ES-I3 (cell line): ENCODE measurements around the gene GMPPA.

Source experiments
- H3K36me3 ChIP-seq: 2 replicates; pipeline ENCODE4 v1.6.1; 2013; ENCODE audit warnings: mild to moderate bottlenecking, low read length, control low read depth, moderate library complexity; ENCODE audit not compliant: insufficient read depth
- H3K4me1 ChIP-seq: 2 replicates; pipeline ENCODE4 v1.6.1; 2013; ENCODE audit warnings: mild to moderate bottlenecking, control low read depth, low read length; ENCODE audit not compliant: insufficient read depth
- H3K9ac ChIP-seq: 2 replicates; pipeline ENCODE4 v1.6.1; 2013; ENCODE audit warnings: low read depth, mild to moderate bottlenecking, low read length, moderate library complexity
- H3K9me3 ChIP-seq: 2 replicates; pipeline ENCODE4 v1.6.1; 2013; ENCODE audit warnings: mild to moderate bottlenecking, low read length, moderate library complexity; ENCODE audit not compliant: control insufficient read depth, insufficient read depth

GMPPA gene

GRCh38 chr2:219498280-219499057 lies at the start of gene GMPPA:
GMPPA (plus strand) TSS chr2:219498891; CDS start chr2:219499976, 1,085 bp downstream.
- Histone ChIP-seq H3K9ac (peak within 1 kb of the TSS; percentile 91), H3K4me1 (peaks cover 34% of the 10 kb centered on the region), H3K9me3 (no peaks in the 10 kb centered on the region), H3K36me3 (no peaks in the 10 kb centered on the region; the same call in 1 of the 2 replicates)

GRCh38 chr2:219449609-219450008 lies 49.1 kb upstream of the GMPPA start:
- no peaks in the 10 kb centered on the region for H3K36me3 ChIP-seq
- peaks cover 32% of the 10 kb centered on the region for H3K4me1 ChIP-seq
- no peaks in the 10 kb centered on the region for H3K9me3 ChIP-seq
- no peak overlapping the region for H3K9ac ChIP-seq

GRCh38 chr2:219451661-219452360 lies 46.9 kb upstream of the GMPPA start:
- Histone ChIP-seq H3K36me3 (no peaks in the 10 kb centered on the region), H3K9ac (no peak overlapping the region), H3K4me1 (peaks cover 22% of the 10 kb centered on the region), H3K9me3 (no peaks in the 10 kb centered on the region)

GRCh38 chr2:219452361-219453317 lies 46.1 kb upstream of the GMPPA start:
- Histone ChIP-seq H3K4me1 (peaks cover 24% of the 10 kb centered on the region), H3K9me3 (no peaks in the 10 kb centered on the region), H3K9ac (no peak overlapping the region), H3K36me3 (no peaks in the 10 kb centered on the region)

- H3K9me3 ChIP-seq: no peaks in the 10 kb centered on the region
- no peaks in the 10 kb centered on the region for H3K36me3 ChIP-seq
- H3K4me1 ChIP-seq: peaks cover 37% of the 10 kb centered on the region
- H3K9ac ChIP-seq: no peak overlapping the region
Measured at GRCh38 chr2:219453671-219454590, 44.8 kb upstream of the GMPPA start.

- Histone ChIP-seq H3K9me3 (no peaks in the 10 kb centered on the region), H3K36me3 (no peaks in the 10 kb centered on the region), H3K4me1 (peaks cover 50% of the 10 kb centered on the region), H3K9ac (no peak overlapping the region)
Measured at GRCh38 chr2:219455581-219455980, 43.1 kb upstream of the GMPPA start.

GRCh38 chr2:219457784-219458369 lies 40.8 kb upstream of the GMPPA start:
- Histone ChIP-seq H3K9ac (no peak overlapping the region), H3K4me1 (peaks cover 51% of the 10 kb centered on the region), H3K36me3 (no peaks in the 10 kb centered on the region), H3K9me3 (no peaks in the 10 kb centered on the region)

GRCh38 chr2:219458996-219459395 lies 39.7 kb upstream of the GMPPA start:
- H3K4me1 ChIP-seq: peaks cover 40% of the 10 kb centered on the region
- no peaks in the 10 kb centered on the region for H3K9me3 ChIP-seq

GRCh38 chr2:219459460-219460311 lies 39.0 kb upstream of the GMPPA start:
- Histone ChIP-seq H3K4me1 (peaks cover 36% of the 10 kb centered on the region), H3K9ac (peak overlapping the region; percentile 8; the same call in 1 of the 2 replicates), H3K36me3 (no peaks in the 10 kb centered on the region; the same call in 1 of the 2 replicates), H3K9me3 (no peaks in the 10 kb centered on the region)

More at GRCh38 chr2:219458996-219459395, 39.7 kb upstream of the GMPPA start:
- H3K36me3 ChIP-seq: no peaks in the 10 kb centered on the region
- H3K9ac ChIP-seq: no peak overlapping the region

GRCh38 chr2:219460424-219460926 lies 38.2 kb upstream of the GMPPA start:
- Histone ChIP-seq H3K9ac (peak overlapping the region; percentile 8; the same call in 1 of the 2 replicates), H3K4me1 (peaks cover 36% of the 10 kb centered on the region), H3K9me3 (no peaks in the 10 kb centered on the region), H3K36me3 (no peaks in the 10 kb centered on the region; the same call in 1 of the 2 replicates)

GRCh38 chr2:219461047-219461514 lies 37.6 kb upstream of the GMPPA start:
- Histone ChIP-seq H3K9ac (peak overlapping the region; percentile 14; the same call in 1 of the 2 replicates), H3K4me1 (peaks cover 36% of the 10 kb centered on the region), H3K36me3 (no peaks in the 10 kb centered on the region; the same call in 1 of the 2 replicates), H3K9me3 (no peaks in the 10 kb centered on the region)

- H3K36me3 ChIP-seq: no peaks in the 10 kb centered on the region; the same call in 1 of the 2 replicates
- no peak overlapping the region for H3K9ac ChIP-seq
- H3K4me1 ChIP-seq: peaks cover 36% of the 10 kb centered on the region
- H3K9me3 ChIP-seq: no peaks in the 10 kb centered on the region
Measured at GRCh38 chr2:219461669-219462068, 37.0 kb upstream of the GMPPA start.
